Nephron (organoid): Measurements from ENCODE around the gene ISCA2.

ENCODE experiments used
- H3K27ac Mint-ChIP-seq, 3 experiments: 2 replicates each; pipeline ENCODE4 v1.8.0; 2020; ENCODE audit warnings: mixed read lengths in 3 of 3, mild to moderate bottlenecking in 2 of 3, moderate library complexity in 1 of 3
- H3K27me3 Mint-ChIP-seq: 2 replicates; pipeline ENCODE4 v1.8.0; 2021; ENCODE audit warnings: low read depth, mild to moderate bottlenecking, moderate library complexity, mixed read lengths
- H3K36me3 Mint-ChIP-seq: 2 replicates; pipeline ENCODE4 v1.8.0; 2020; ENCODE audit warnings: low read depth, mixed read lengths
- H3K4me1 Mint-ChIP-seq: 2 replicates; pipeline ENCODE4 v1.8.0; 2020; ENCODE audit warnings: mixed read lengths
- H3K4me3 Mint-ChIP-seq, 3 experiments: 2 replicates each; pipeline ENCODE4 v1.8.0; 2020; ENCODE audit warnings: mild to moderate bottlenecking in 3 of 3, mixed read lengths in 3 of 3, moderate library complexity in 2 of 3
- H3K9me3 Mint-ChIP-seq: 2 replicates; pipeline ENCODE4 v1.8.0; 2020; ENCODE audit warnings: mixed read lengths
- TF ChIP-seq, protein P1 (sequence below), 3 experiments: fragments of 200-600 bp; sonication (generic); IDR thresholded peaks; one replicate each; pipeline ENCODE4 v1.5.0; 2021; ENCODE audit warnings: antibody characterized with exemption in 3 of 3; ENCODE audit not compliant: unreplicated experiment in 3 of 3

Gene ISCA2

DNA sequence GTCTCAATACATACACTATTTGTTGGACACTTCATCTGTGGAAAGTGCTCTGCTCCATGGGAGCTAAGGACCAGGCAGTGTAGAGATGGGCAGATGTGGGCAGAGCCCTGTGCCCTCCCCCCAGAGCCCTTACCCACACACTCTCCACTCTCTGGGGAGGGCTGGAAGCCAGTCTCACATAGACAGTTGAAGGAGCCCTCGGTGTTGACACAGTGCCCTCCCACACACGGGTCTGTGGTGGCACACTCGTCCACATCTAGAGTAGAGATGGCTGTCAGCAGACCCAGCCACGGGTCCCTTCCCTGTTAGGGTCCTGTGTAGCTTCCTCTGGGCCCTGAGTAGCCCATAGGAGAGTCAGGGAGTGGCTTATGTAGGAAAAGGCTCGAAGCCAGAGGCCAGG is 14.3 kb downstream of the ISCA2 start:
- no peak overlapping the region for H3K4me3 Mint-ChIP-seq

DNA sequence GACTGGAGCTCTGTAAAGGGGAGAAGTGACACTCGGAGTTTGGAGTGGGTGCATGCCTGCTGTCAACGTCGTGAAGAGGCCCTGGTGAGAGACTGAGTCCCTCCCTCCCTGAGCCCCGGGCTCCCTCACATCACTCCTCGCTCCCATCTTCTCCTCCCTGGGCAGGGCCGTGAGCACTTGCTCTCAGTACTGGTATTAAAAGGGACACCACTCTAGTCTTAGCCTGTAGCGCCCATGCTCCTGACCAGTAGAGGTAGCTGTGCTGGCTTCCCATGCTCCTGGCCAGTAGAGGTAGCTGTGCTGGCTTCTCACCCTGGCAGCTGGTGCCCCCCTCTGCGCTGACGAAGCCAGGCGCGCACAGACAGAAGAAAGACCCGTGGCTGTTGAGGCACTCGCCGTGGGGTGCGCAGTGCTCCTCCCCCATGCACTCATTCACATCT is 14.7 kb downstream of the ISCA2 start:
- Mint-ChIP-seq H3K27me3 (no peaks in the 10 kb centered on the region), H3K27ac (no peak overlapping the region), H3K36me3 (no peaks in the 10 kb centered on the region), H3K4me1 (peaks cover 15% of the 10 kb centered on the region), H3K9me3 (no peaks in the 10 kb centered on the region), H3K4me3 (no peak overlapping the region)
- TF ChIP-seq, protein P1, sequence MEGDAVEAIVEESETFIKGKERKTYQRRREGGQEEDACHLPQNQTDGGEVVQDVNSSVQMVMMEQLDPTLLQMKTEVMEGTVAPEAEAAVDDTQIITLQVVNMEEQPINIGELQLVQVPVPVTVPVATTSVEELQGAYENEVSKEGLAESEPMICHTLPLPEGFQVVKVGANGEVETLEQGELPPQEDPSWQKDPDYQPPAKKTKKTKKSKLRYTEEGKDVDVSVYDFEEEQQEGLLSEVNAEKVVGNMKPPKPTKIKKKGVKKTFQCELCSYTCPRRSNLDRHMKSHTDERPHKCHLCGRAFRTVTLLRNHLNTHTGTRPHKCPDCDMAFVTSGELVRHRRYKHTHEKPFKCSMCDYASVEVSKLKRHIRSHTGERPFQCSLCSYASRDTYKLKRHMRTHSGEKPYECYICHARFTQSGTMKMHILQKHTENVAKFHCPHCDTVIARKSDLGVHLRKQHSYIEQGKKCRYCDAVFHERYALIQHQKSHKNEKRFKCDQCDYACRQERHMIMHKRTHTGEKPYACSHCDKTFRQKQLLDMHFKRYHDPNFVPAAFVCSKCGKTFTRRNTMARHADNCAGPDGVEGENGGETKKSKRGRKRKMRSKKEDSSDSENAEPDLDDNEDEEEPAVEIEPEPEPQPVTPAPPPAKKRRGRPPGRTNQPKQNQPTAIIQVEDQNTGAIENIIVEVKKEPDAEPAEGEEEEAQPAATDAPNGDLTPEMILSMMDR (IDR thresholded peaks at IDR 0.05; ENCODE audit: unreplicated experiment in 3 of 3) = peak; percentile 25 to 29 (median 28)

More for the DNA sequence above, 14.3 kb downstream of the ISCA2 start:
- Mint-ChIP-seq H3K4me1 (peaks cover 15% of the 10 kb centered on the region), H3K27ac (no peak overlapping the region), H3K36me3 (no peaks in the 10 kb centered on the region), H3K9me3 (no peaks in the 10 kb centered on the region), H3K27me3 (no peaks in the 10 kb centered on the region)
- TF ChIP-seq, protein P1 (IDR thresholded peaks at IDR 0.05; ENCODE audit: unreplicated experiment in 3 of 3) = no peak

DNA sequence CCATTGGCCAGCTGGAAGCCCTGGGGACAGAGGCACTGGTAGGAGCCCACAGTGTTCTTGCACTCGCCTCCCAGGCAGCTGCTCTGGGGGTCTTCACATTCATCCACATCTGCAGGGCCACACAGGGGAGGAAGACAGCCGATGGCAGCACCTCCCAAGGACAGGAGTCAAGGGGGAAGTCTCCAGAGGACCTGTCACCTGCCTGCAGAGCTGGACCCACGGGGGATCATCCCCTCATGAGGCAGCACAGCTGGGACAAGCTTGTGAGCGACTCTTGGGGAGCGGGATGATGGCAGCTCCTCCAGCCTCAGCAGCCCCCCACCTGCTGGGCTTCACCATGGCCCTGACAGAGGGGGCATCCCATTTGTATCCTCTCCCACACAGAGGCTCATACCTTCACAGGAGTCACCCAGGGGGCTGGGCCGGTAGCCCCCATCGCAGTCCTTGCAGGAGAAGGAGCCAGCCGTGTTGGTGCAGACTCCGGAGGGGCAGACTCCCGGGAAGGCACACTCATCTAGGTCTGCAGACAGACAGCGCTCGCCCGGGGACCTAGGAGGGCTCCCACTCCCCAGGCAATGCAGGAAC is 15.4 kb downstream of the ISCA2 start:
- TF ChIP-seq, protein P1 (IDR thresholded peaks at IDR 0.05; ENCODE audit: unreplicated experiment in 3 of 3) = no peak
- Mint-ChIP-seq H3K4me3 (no peak overlapping the region), H3K9me3 (no peaks in the 10 kb centered on the region), H3K4me1 (peaks cover 15% of the 10 kb centered on the region), H3K36me3 (no peaks in the 10 kb centered on the region), H3K27ac (no peak overlapping the region), H3K27me3 (no peaks in the 10 kb centered on the region)

DNA sequence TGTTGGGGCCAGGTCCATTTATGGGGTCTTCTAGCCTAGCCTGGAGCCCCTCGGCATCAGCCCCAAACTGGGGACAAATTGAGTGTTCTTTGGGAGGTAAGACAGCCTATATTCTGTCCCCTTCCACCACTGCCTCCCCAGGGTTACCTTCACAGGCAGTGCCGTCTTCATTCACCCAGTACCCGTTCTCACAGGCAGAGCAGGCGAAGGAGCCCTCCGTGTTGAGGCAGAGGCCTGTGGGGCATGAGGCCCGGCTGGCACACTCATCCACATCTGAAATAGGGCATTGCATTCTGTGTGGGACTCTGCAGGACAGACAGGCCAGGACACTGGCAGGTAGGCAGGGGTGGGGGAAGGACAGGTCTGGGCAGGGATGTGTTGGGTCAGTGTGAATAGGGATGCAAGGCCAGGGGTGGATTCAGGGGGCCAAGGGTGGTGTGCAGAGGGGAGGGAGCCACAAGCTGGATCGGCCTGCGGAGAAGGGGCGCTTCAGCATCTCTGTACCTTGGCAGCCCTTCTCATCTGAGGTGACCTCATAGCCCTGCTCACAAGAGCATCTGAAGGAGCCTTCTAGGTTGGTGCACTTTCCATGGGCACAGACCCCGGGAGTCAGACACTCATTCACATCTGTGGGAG is 16.1 kb downstream of the ISCA2 start:
- Mint-ChIP-seq H3K4me3 (no peak overlapping the region), H3K27me3 (no peaks in the 10 kb centered on the region), H3K9me3 (no peaks in the 10 kb centered on the region), H3K4me1 (peaks cover 15% of the 10 kb centered on the region), H3K36me3 (no peaks in the 10 kb centered on the region), H3K27ac (no peak overlapping the region)
- TF ChIP-seq, protein P1 (IDR thresholded peaks at IDR 0.05; ENCODE audit: unreplicated experiment in 3 of 3) = no peak

DNA sequence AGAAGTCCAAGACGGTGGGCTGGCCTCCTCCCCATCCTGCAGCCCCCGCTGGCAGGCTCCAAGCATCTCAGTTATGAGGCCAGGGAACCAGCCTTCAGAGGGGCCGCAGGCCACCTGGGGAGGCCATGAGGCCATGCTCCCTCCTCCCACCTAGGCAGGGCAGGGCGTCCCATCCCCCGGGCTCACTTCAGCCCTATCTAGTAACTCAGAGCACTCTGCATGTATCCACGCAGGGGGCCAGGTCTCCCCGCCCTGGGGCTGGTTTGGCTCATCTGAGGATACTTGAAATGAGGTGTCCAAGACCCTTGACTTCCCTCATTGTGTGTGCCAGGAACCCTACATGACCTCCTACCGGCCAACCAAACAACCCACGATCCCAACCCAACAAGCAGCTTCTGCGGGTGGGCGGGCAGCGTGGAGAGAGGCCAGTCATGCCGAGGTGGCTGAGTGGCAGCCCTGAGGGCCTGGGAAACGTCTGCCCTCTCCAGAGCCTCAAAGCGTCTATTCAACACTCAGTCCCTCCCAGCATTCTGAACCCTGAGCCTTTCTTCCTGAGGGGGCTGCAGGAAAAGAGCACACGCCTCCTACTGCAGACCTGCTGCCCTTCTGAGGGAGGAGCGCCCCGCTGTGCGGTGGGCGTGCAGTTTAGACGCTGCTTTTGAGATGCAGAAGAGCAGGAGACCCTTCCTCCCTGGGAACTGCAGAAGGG is 16.8 kb downstream of the ISCA2 start:
- Mint-ChIP-seq H3K9me3 (no peaks in the 10 kb centered on the region), H3K4me3 (no peak overlapping the region), H3K27ac (no peak overlapping the region), H3K36me3 (no peaks in the 10 kb centered on the region), H3K27me3 (no peaks in the 10 kb centered on the region), H3K4me1 (peaks cover 15% of the 10 kb centered on the region)
- TF ChIP-seq, protein P1 (IDR thresholded peaks at IDR 0.05; ENCODE audit: unreplicated experiment in 3 of 3) = no peak
